Neural cell (in vitro differentiated cells): ENCODE results near the gene WRNIP1. TPM values are rescaled to one million over a fixed set of nuclear protein-coding genes. Genes with fewer than 3 reads are reported as not detected.

Experiments used
- H2AFZ ChIP-seq: fragments of 200-600, 300-800 bp; sonication (generic), shearing (Covaris generic); 2 replicates; pipeline ENCODE4 v1.6.0; 2014; ENCODE audit warnings: low read depth, mild to moderate bottlenecking, antibody characterized with exemption, low read length, moderate library complexity
- H3F3A ChIP-seq: fragments of 200-600 bp; shearing (Covaris generic); 2 replicates; pipeline ENCODE4 v1.6.1; 2016; ENCODE audit warnings: mild to moderate bottlenecking, moderate library complexity, mixed read lengths, antibody characterized with exemption, low read length; ENCODE audit not compliant: insufficient read depth, poor library complexity, severe bottlenecking
- H3K27ac ChIP-seq: fragments of 200-600, 300-800 bp; sonication (generic), shearing (Covaris generic); 2 replicates; pipeline ENCODE4 v1.5.1; 2014; ENCODE audit warnings: mild to moderate bottlenecking, low read length, moderate library complexity
- H3K27me3 ChIP-seq: fragments of 300-800, 200-600 bp; sonication (generic), shearing (Covaris generic); 2 replicates; pipeline ENCODE4 v1.6.0; 2014; ENCODE audit warnings: mild to moderate bottlenecking, low read depth, low read length, moderate library complexity; ENCODE audit not compliant: insufficient read depth
- H3K36me3 ChIP-seq: fragments of 300-800, 200-600 bp; sonication (generic), shearing (Covaris generic); 2 replicates; pipeline ENCODE4 v1.5.1; 2014; ENCODE audit warnings: mild to moderate bottlenecking, antibody characterized with exemption, low read length, moderate library complexity; ENCODE audit not compliant: insufficient read depth
- H3K4me2 ChIP-seq: fragments of 300-800, 200-600 bp; sonication (generic), shearing (Covaris generic); 2 replicates; pipeline ENCODE4 v1.6.0; 2014; ENCODE audit warnings: mild to moderate bottlenecking, low read length
- H3K4me3 ChIP-seq: fragments of 300-800, 200-600 bp; sonication (generic), shearing (Covaris generic); 2 replicates; pipeline ENCODE4 v1.5.1; 2014; ENCODE audit warnings: mild to moderate bottlenecking, low read length, moderate library complexity
- H3K79me2 ChIP-seq: fragments of 200-600 bp; shearing (Covaris generic); replicated peaks from 2 replicates; pipeline ENCODE4 v1.6.0; 2014; ENCODE audit warnings: mild to moderate bottlenecking, low read length, moderate library complexity; ENCODE audit not compliant: insufficient read depth
- H3K9ac ChIP-seq: fragments of 300-800, 200-600 bp; sonication (generic), shearing (Covaris generic); 2 replicates; pipeline ENCODE4 v1.6.1; 2016; ENCODE audit warnings: mild to moderate bottlenecking, low read length, mixed read lengths
- H3K9me2 ChIP-seq: fragments of 200-600 bp; shearing (Covaris generic); 2 replicates; pipeline ENCODE4 v1.6.1; 2016; ENCODE audit warnings: mild to moderate bottlenecking, low read length, mixed read lengths; ENCODE audit not compliant: insufficient read depth
- H3K9me3 ChIP-seq: fragments of 200-600, 300-800 bp; sonication (generic), shearing (Covaris generic); 2 replicates; pipeline ENCODE4 v1.6.1; 2016; ENCODE audit warnings: mild to moderate bottlenecking, mixed run types, low read length, moderate library complexity, mixed read lengths
- H4K20me1 ChIP-seq: fragments of 200-600 bp; shearing (Covaris generic); 2 replicates; pipeline ENCODE4 v1.6.1; 2016; ENCODE audit warnings: mild to moderate bottlenecking, mixed run types; ENCODE audit not compliant: insufficient read depth
- EP300 ChIP-seq: fragments of 450-650 bp; conservative IDR thresholded peaks from 2 replicates; pipeline ENCODE4 v1.6.1; 2014; ENCODE audit warnings: antibody characterized with exemption, mild to moderate bottlenecking, moderate library complexity; ENCODE audit not compliant: poor library complexity, severe bottlenecking
- EZH2 ChIP-seq: fragments of 200-600, 300-800 bp; shearing (Covaris generic), sonication (generic); IDR thresholded peaks from 2 replicates; pipeline ENCODE4 v1.6.1; 2014; ENCODE audit warnings: antibody characterized with exemption, low read length, borderline replicate concordance, mild to moderate bottlenecking; ENCODE audit not compliant: insufficient read depth, poor library complexity, severe bottlenecking
- MXI1 ChIP-seq: fragments of 450-650 bp; conservative IDR thresholded peaks from 2 replicates; pipeline ENCODE4 v1.6.1; 2014; ENCODE audit warnings: antibody characterized with exemption, mild to moderate bottlenecking; ENCODE audit not compliant: poor library complexity, severe bottlenecking
- POLR2AphosphoS5 ChIP-seq: IDR thresholded peaks from 2 replicates; pipeline ENCODE4 v1.6.1; 2012
- RAD21 ChIP-seq: fragments of 450-650 bp; conservative IDR thresholded peaks from 2 replicates; pipeline ENCODE4 v1.6.1; 2014; ENCODE audit warnings: antibody characterized with exemption, mild to moderate bottlenecking, moderate library complexity
- REST ChIP-seq: IDR thresholded peaks from 2 replicates; pipeline ENCODE4 v1.6.1; 2012; ENCODE audit warnings: borderline replicate concordance
- SMC3 ChIP-seq: fragments of 450-650 bp; conservative IDR thresholded peaks from 2 replicates; pipeline ENCODE4 v1.6.1; 2014; ENCODE audit warnings: antibody characterized with exemption, mild to moderate bottlenecking, moderate library complexity; ENCODE audit not compliant: poor library complexity
- TAF1 ChIP-seq: IDR thresholded peaks from 2 replicates; pipeline ENCODE4 v1.6.1; 2012; ENCODE audit warnings: low read depth
- polyA plus RNA-seq: library from polyadenylated mRNA; depleted of rRNA; stranded (reverse); fragments of >200 nt; gene quantifications from 2 replicates; pipeline ENCODE4 v1.2.3, GENCODE V29; 2014
- TF ChIP-seq, protein P1 (sequence below): fragments of 450-650 bp; IDR thresholded peaks from 2 replicates; pipeline ENCODE4 v1.5.1; 2014; ENCODE audit warnings: antibody characterized with exemption, mild to moderate bottlenecking, moderate library complexity; ENCODE audit not compliant: poor library complexity, severe bottlenecking

Gene WRNIP1
- polyA plus RNA-seq, 1 donor from 2014 or later: 93.7 TPM

DNA sequence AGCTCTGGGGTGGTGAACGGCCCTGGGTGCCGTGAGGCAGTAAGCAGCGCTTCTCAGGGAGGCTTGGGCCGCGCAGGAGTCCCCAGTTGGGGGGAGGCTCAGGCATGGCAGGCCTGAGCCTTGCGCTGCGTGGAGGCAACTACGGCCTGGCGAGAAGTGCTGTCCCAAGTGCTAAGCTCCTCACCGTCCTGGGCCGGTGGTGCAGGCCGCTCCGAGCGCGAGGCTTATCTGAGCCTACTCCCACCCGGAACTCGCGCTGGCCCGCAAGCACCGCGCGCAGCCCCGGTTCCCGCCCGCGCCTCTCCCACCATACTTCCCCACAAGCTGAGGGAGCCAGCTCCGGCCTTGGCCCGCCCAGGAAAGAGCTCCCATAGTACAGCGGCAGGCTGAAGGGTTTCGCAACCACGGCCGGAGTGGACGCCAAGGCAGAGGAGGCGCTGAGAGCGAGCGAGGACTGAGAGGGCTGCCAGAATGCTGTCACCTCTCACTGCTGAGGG, 1.8 kb upstream of the WRNIP1 start:
- Histone ChIP-seq H3K9me3 (no peaks in the 10 kb centered on the region), H3K79me2 (peaks cover 23% of the 10 kb centered on the region), H3K9me2 (no peaks in the 10 kb centered on the region), H4K20me1 (peaks cover 4% of the 10 kb centered on the region), H3K4me2 (no peak overlapping the region), H3K4me3 (no peak overlapping the region), H3K36me3 (no peaks in the 10 kb centered on the region), H2AFZ (no peak overlapping the region), H3K27me3 (no peaks in the 10 kb centered on the region), H3K27ac (no peak overlapping the region), H3K9ac (no peak overlapping the region), H3F3A (peaks cover 10% of the 10 kb centered on the region)
- TF ChIP-seq MXI1 (no peak), REST (no peak), SMC3 (no peak), TAF1 (no peak), POLR2AphosphoS5 (no peak), RAD21 (no peak), EZH2 (no peak), EP300 (no peak)
- TF ChIP-seq, protein P1, sequence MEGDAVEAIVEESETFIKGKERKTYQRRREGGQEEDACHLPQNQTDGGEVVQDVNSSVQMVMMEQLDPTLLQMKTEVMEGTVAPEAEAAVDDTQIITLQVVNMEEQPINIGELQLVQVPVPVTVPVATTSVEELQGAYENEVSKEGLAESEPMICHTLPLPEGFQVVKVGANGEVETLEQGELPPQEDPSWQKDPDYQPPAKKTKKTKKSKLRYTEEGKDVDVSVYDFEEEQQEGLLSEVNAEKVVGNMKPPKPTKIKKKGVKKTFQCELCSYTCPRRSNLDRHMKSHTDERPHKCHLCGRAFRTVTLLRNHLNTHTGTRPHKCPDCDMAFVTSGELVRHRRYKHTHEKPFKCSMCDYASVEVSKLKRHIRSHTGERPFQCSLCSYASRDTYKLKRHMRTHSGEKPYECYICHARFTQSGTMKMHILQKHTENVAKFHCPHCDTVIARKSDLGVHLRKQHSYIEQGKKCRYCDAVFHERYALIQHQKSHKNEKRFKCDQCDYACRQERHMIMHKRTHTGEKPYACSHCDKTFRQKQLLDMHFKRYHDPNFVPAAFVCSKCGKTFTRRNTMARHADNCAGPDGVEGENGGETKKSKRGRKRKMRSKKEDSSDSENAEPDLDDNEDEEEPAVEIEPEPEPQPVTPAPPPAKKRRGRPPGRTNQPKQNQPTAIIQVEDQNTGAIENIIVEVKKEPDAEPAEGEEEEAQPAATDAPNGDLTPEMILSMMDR: no peak

DNA sequence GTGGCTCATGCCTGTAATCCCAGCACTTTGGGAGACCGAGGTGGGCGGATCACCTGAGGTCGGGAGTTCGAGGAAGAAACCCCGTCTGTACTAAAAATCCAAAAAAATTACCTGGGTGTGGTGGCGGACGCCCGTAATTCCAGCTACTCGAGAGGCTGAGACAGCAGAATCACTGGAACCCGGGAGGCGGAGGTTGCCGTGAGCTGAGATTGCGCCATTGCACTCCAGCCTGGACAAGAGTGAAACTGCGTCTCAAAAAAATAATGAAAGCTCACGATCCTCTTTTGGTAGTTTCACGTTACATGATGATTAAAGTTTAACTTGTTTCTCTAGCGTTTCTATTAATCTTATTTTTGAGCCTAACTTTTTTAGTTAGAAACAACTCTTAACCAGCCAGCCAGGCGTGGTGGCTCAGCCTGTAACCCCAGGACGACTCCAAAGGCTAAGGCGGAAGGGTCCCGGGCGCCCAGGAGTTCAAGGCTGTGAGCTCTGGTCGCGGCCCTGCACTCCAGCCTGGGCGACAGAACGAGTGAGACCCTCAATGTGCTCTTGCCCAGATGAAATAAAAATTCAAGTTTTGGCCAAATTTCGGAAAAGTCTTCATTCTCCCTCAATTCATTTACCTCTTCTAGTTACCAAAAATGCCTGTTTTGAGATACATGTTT, 1.2 kb upstream of the WRNIP1 start:
- Histone ChIP-seq H3K4me3 (peak overlapping the region; percentile 72), H3K36me3 (no peaks in the 10 kb centered on the region), H3K4me2 (peak overlapping the region; percentile 37), H4K20me1 (peaks cover 4% of the 10 kb centered on the region), H3F3A (peaks cover 10% of the 10 kb centered on the region), H2AFZ (peak overlapping the region; percentile 58), H3K9me3 (no peaks in the 10 kb centered on the region), H3K79me2 (peaks cover 29% of the 10 kb centered on the region), H3K9me2 (no peaks in the 10 kb centered on the region), H3K9ac (peak overlapping the region; percentile 81), H3K27ac (peak overlapping the region; percentile 95), H3K27me3 (no peaks in the 10 kb centered on the region)
- no peak for TF ChIP-seq SMC3
- no peak for TF ChIP-seq MXI1
- TF ChIP-seq EP300: no peak
- no peak for TF ChIP-seq RAD21
- no peak for TF ChIP-seq TAF1
- TF ChIP-seq REST: no peak
- TF ChIP-seq POLR2AphosphoS5: no peak
- TF ChIP-seq EZH2: no peak
- TF ChIP-seq, protein P1: no peak
